CD4-positive, alpha-beta T cell treated with Interleukin-15 for 4 hours (primary cell): Measurements from ENCODE around the gene RGPD4.

Source experiments
- DNase-seq: peaks from one replicate; pipeline ENCODE4 v3.0.0-alpha.2; 2020; ENCODE audit warnings: low spot score

RGPD4 gene

GRCh38 chr2:107931412-107931811 is 104.7 kb downstream of the RGPD4 start:
- DNase-seq: no peak

- DNase-seq: no peak
Observed at GRCh38 chr2:107932488-107932887, 105.8 kb downstream of the RGPD4 start.

GRCh38 chr2:107932979-107933378 is 106.3 kb downstream of the RGPD4 start:
- DNase-seq: no peak

- no peak for DNase-seq
Observed at GRCh38 chr2:107936433-107937359, 110.0 kb downstream of the RGPD4 start.
